Retinal pigment epithelial cell (primary cell): Measurements from ENCODE around the gene IQGAP1.

Source experiments
- DNase-seq: peaks from one replicate; pipeline ENCODE4 v3.0.0-alpha.2; 2010; ENCODE audit warnings: low read depth
- H3K4me3 ChIP-seq: 2 replicates; pipeline ENCODE4 v1.5.1; 2011; ENCODE audit warnings: mild to moderate bottlenecking, low read length, control low read depth, moderate library complexity
- TF ChIP-seq, protein P1 (sequence below): conservative IDR thresholded peaks from 2 replicates; pipeline ENCODE4 v1.5.1; 2011; ENCODE audit warnings: low read depth, low read length, control low read depth, inconsistent platforms

The IQGAP1 gene

DNA sequence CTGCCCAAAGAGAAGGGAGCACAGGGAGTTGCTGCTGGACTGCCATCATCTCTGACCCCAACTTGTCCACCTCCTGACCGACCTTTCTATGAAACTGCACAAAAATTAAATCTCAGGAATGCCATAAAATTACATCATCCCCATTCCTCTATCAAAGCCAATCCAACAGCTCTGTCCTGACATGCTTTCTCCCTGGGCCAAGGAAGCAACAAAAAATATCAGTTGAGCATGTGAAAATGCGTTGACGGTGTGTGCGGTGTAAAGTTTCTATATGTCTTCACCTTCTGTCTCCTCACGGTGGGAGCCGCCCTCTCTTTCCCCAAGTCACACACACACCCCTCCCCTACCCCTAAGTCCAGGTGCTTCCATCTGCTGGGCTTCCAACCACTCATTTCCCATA lies 39.6 kb upstream of the IQGAP1 start:
- H3K4me3 ChIP-seq: no peak overlapping the region
- DNase-seq: no peak
- TF ChIP-seq, protein P1, sequence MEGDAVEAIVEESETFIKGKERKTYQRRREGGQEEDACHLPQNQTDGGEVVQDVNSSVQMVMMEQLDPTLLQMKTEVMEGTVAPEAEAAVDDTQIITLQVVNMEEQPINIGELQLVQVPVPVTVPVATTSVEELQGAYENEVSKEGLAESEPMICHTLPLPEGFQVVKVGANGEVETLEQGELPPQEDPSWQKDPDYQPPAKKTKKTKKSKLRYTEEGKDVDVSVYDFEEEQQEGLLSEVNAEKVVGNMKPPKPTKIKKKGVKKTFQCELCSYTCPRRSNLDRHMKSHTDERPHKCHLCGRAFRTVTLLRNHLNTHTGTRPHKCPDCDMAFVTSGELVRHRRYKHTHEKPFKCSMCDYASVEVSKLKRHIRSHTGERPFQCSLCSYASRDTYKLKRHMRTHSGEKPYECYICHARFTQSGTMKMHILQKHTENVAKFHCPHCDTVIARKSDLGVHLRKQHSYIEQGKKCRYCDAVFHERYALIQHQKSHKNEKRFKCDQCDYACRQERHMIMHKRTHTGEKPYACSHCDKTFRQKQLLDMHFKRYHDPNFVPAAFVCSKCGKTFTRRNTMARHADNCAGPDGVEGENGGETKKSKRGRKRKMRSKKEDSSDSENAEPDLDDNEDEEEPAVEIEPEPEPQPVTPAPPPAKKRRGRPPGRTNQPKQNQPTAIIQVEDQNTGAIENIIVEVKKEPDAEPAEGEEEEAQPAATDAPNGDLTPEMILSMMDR: no peak

DNA sequence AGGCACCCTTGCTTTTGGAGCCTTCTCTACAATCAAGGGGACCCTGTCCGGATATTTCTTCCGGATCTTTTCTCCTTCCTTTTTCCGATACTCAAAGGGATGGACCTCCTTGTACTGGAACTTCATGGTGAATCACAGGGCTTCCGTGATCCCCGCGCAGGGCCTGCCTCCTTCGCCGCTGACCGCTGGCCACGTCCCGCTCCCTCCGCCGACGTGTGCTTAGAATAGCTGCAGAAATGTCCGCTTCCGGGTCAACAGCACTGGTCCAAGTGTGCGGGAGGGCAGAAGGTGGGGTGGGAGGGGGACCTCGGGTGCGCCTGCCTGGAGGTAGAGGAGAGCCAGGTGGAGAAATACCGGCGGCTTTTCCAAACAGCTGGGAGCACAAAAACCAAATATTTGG lies 39.0 kb upstream of the IQGAP1 start:
- no peak for DNase-seq
- TF ChIP-seq, protein P1: no peak
- H3K4me3 ChIP-seq: no peak overlapping the region

DNA sequence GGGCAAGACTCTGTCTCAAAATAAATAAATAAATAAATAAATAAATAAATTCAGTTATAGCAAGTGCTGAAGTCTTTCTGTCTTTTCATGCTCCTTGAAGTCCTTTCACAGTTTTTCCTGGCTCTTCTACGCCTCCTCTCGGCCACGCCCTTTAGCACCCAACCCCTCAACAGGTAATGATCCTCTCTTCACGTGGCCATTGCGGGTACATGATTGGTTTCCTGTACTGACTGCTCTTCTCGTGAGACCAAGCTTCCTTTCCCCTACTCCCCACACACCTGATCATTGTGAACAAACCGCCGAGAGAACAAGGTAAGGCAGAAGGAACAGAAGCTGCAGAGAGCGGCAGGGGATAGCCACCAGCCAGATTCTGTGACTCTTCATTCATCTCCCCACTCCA lies 38.2 kb upstream of the IQGAP1 start:
- TF ChIP-seq, protein P1: no peak
- H3K4me3 ChIP-seq: no peak overlapping the region
- no peak for DNase-seq

DNA sequence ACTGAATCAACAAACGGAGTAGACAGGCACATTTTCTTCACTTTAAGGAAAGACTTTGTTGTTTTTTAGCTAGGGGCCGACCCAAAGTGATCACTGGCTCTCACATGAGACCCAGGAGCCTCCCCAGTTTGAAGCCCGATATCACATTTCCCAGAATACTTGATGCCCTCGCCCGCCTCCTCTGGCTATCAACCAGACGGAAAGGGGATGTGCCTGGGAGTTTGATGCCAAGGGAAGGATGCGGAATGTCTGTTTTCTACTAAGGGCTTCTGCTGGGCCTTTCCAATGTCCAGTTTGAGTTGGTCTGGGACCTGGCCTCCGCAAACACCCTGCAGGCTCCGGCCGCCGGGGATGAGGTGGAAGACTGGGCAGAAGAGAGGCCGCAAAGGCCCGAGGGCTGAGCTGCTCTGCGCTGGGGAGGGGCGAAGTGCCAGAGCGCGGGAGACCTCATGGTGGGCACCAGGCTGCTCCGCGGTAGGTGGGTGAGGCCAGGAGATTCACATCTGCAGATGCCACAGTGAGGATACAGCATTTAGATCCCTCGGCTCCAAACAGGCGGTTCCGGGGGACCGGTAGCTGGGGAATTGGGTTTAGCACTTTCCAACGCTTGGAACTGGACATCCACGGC lies 36.4 kb upstream of the IQGAP1 start:
- TF ChIP-seq, protein P1: no peak
- peak overlapping the region; percentile 86 for H3K4me3 ChIP-seq
- DNase-seq: no peak

DNA sequence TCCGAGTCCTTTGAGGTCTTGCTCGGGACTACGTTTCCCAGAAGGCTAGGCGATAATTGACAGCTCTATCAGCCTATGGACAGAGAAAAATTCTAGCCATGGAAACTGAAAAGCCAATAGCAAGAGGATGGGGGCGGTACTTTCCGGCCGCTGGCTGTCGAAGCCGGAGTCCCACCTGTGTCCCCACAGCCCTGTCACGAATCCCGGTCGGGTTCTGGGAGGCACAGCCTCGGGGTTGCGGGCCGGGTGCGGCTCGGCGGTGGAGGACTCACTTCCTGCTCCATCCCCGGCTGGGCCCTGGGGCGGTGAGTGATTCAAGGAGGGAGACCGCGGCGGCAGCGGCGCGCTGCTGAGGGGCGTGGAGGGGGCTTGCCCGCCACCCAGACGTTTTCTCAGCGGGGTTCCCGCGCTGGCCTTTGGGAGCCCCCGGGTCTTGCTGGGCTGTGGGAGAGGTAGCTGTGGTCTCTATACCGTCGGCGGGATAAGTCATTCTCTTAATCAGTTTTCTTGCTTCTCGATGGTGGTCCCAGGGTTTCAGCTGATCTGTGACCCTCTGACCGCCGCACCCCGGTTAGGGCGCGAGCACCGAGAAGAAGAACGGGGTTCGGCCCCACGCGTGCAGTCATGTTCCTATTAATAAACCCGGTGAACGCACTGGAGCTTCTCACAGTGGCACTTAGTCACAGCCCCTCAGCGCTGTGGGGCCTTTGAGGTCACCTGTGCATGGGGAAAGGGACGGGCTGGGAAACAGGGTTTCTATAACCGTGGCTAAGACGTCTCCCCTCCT lies 35.7 kb upstream of the IQGAP1 start, which contains the start of gene ZNF774:
Gene ZNF774, plus strand, starts transcription at position 178 of the 787 bp plus-strand sequence. CDS start 2,377 bp downstream, outside the sequence.
- peak; percentile 73 for DNase-seq
- H3K4me3 ChIP-seq: peak within 1 kb of the TSS; percentile 86
- TF ChIP-seq, protein P1: no peak

DNA sequence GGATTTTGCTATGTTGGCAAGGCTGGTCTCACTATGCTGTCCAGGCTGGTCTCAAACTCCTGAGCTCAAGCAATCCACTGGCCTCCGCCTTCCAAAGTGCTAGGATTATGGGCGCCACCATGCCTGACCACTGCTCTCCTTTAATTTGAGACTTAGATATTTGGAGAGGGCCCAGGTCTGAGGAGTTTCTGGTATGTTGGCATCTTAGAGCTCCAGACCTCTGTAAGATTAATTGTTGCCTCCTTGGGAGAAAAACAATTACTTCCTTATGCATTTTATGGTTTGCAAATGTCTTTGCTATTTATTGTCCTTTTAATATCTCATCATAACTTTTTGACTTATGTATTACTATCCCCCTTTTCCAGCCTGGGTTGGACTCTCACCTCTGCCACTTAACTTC lies 33.1 kb upstream of the IQGAP1 start:
- no peak overlapping the region for H3K4me3 ChIP-seq
- no peak for DNase-seq
- TF ChIP-seq, protein P1: no peak
